GM23248 (cell line): ENCODE measurements around the gene SSU72.

Experiments used
- EZH2 ChIP-seq: fragments of 200-600 bp; sonication (generic); IDR thresholded peaks from 2 replicates; pipeline ENCODE4 v1.6.1; 2018; ENCODE audit warnings: antibody characterized with exemption, mild to moderate bottlenecking; ENCODE audit not compliant: insufficient read depth, poor library complexity, severe bottlenecking
- EZH2phosphoT487 ChIP-seq: fragments of 200-600 bp; sonication (generic); IDR thresholded peaks from 2 replicates; pipeline ENCODE4 v1.6.1; 2018; ENCODE audit warnings: antibody characterized with exemption, moderate library complexity, mild to moderate bottlenecking, low read depth; ENCODE audit not compliant: insufficient read depth

DNA sequence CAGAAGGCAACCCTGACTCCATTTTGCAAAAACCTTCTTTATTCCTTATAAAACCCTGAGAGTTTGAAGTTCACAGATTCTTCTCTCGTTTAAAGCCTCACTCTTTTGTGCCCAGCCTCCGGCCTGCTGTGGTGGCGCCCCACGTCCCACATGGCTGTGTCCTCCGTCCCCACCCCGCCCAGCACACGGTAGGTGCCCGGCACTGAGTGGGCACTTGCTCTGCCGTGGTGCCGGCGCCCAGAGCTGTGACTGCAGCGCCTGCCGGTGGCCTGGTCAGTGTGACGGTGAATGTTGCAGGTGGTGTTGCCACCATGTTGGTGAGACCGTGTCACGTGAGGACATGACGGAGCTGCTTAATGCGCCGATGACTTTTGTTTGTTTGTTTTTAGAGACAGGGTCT is 53.3 kb downstream of the SSU72 start:
- TF ChIP-seq EZH2 (no peak), EZH2phosphoT487 (no peak)
